Measurements from ENCODE around the gene KLF6.
A peak's percentile ranks its signal among the peaks of the same experiment; 100 is the strongest.

Gene KLF6

GRCh38 chr10:3820255-3820654 is 35.2 kb upstream of the KLF6 start:
- Mint-ChIP-seq H3K36me3 (ENCODE audit: low read depth) (no peaks in the 10 kb centered on the region), H3K27me3 (no peaks in the 10 kb centered on the region), H3K9me3 (no peaks in the 10 kb centered on the region), H3K4me3 (no peak overlapping the region), H3K4me1 (ENCODE audit: low read depth) (peaks cover 4% of the 10 kb centered on the region), H3K27ac (no peak overlapping the region)

- Mint-ChIP-seq H3K36me3 (ENCODE audit: low read depth) (no peaks in the 10 kb centered on the region), H3K27ac (no peak overlapping the region), H3K4me1 (ENCODE audit: low read depth) (peaks cover 28% of the 10 kb centered on the region), H3K9me3 (no peaks in the 10 kb centered on the region), H3K27me3 (no peaks in the 10 kb centered on the region), H3K4me3 (no peak overlapping the region)
Measured at GRCh38 chr10:3816995-3817394, 32.0 kb upstream of the KLF6 start.

GRCh38 chr10:3814838-3815220 is 29.8 kb upstream of the KLF6 start:
- no peaks in the 10 kb centered on the region for H3K27me3 Mint-ChIP-seq
- H3K4me3 Mint-ChIP-seq: no peak overlapping the region
- H3K9me3 Mint-ChIP-seq: no peaks in the 10 kb centered on the region
- peaks cover 24% of the 10 kb centered on the region for H3K4me1 Mint-ChIP-seq (ENCODE audit: low read depth)
- peaks cover 3% of the 10 kb centered on the region for H3K36me3 Mint-ChIP-seq (ENCODE audit: low read depth)
- H3K27ac Mint-ChIP-seq: no peak overlapping the region

- peaks cover 24% of the 10 kb centered on the region for H3K4me1 Mint-ChIP-seq (ENCODE audit: low read depth)
- no peaks in the 10 kb centered on the region for H3K9me3 Mint-ChIP-seq
- H3K27ac Mint-ChIP-seq: peak overlapping the region; percentile 62
- peaks cover 3% of the 10 kb centered on the region for H3K36me3 Mint-ChIP-seq (ENCODE audit: low read depth)
- no peaks in the 10 kb centered on the region for H3K27me3 Mint-ChIP-seq
- no peak overlapping the region for H3K4me3 Mint-ChIP-seq
Measured at GRCh38 chr10:3813986-3814837, 29.2 kb upstream of the KLF6 start.

- H3K27ac Mint-ChIP-seq: no peak overlapping the region
- H3K4me1 Mint-ChIP-seq (ENCODE audit: low read depth): peaks cover 24% of the 10 kb centered on the region
- H3K4me3 Mint-ChIP-seq: no peak overlapping the region
- H3K9me3 Mint-ChIP-seq: no peaks in the 10 kb centered on the region
- peaks cover 3% of the 10 kb centered on the region for H3K36me3 Mint-ChIP-seq (ENCODE audit: low read depth)
- H3K27me3 Mint-ChIP-seq: no peaks in the 10 kb centered on the region
Measured at GRCh38 chr10:3813267-3813666, 28.3 kb upstream of the KLF6 start.

GRCh38 chr10:3812141-3812540 is 27.1 kb upstream of the KLF6 start:
- Mint-ChIP-seq H3K4me1 (ENCODE audit: low read depth) (peaks cover 24% of the 10 kb centered on the region), H3K27ac (peak overlapping the region; percentile 99), H3K36me3 (ENCODE audit: low read depth) (peaks cover 3% of the 10 kb centered on the region), H3K27me3 (no peaks in the 10 kb centered on the region), H3K9me3 (no peaks in the 10 kb centered on the region), H3K4me3 (no peak overlapping the region)

GRCh38 chr10:3811291-3811870 is 26.4 kb upstream of the KLF6 start:
- Mint-ChIP-seq H3K4me3 (peak overlapping the region; percentile 48), H3K9me3 (no peaks in the 10 kb centered on the region), H3K36me3 (ENCODE audit: low read depth) (peaks cover 3% of the 10 kb centered on the region), H3K27ac (peak overlapping the region; percentile 99), H3K27me3 (no peaks in the 10 kb centered on the region), H3K4me1 (ENCODE audit: low read depth) (peaks cover 24% of the 10 kb centered on the region)

- H3K27ac Mint-ChIP-seq: peak overlapping the region; percentile 99
- no peaks in the 10 kb centered on the region for H3K27me3 Mint-ChIP-seq
- no peaks in the 10 kb centered on the region for H3K9me3 Mint-ChIP-seq
- peaks cover 12% of the 10 kb centered on the region for H3K4me1 Mint-ChIP-seq (ENCODE audit: low read depth)
- H3K36me3 Mint-ChIP-seq (ENCODE audit: low read depth): peaks cover 3% of the 10 kb centered on the region
- H3K4me3 Mint-ChIP-seq: peak overlapping the region; percentile 12
Measured at GRCh38 chr10:3808689-3809199, 23.7 kb upstream of the KLF6 start.

GRCh38 chr10:3807928-3808496 is 23.0 kb upstream of the KLF6 start:
- H3K9me3 Mint-ChIP-seq: no peaks in the 10 kb centered on the region
- H3K36me3 Mint-ChIP-seq (ENCODE audit: low read depth): peaks cover 3% of the 10 kb centered on the region
- H3K27me3 Mint-ChIP-seq: no peaks in the 10 kb centered on the region
- H3K27ac Mint-ChIP-seq: peak overlapping the region; percentile 99
- H3K4me3 Mint-ChIP-seq: peak overlapping the region; percentile 64
- H3K4me1 Mint-ChIP-seq (ENCODE audit: low read depth): peaks cover 5% of the 10 kb centered on the region

GRCh38 chr10:3807211-3807927 is 22.4 kb upstream of the KLF6 start:
- H3K36me3 Mint-ChIP-seq (ENCODE audit: low read depth): peaks cover 3% of the 10 kb centered on the region
- H3K9me3 Mint-ChIP-seq: no peaks in the 10 kb centered on the region
- no peaks in the 10 kb centered on the region for H3K4me1 Mint-ChIP-seq (ENCODE audit: low read depth)
- H3K4me3 Mint-ChIP-seq: peak overlapping the region; percentile 64
- H3K27ac Mint-ChIP-seq: no peak overlapping the region
- H3K27me3 Mint-ChIP-seq: no peaks in the 10 kb centered on the region

- Mint-ChIP-seq H3K36me3 (ENCODE audit: low read depth) (peaks cover 3% of the 10 kb centered on the region), H3K4me3 (peak overlapping the region; percentile 64), H3K27me3 (no peaks in the 10 kb centered on the region), H3K27ac (no peak overlapping the region), H3K9me3 (no peaks in the 10 kb centered on the region), H3K4me1 (ENCODE audit: low read depth) (no peaks in the 10 kb centered on the region)
Measured at GRCh38 chr10:3806603-3807002, 21.6 kb upstream of the KLF6 start.

- Mint-ChIP-seq H3K4me3 (peak overlapping the region; percentile 64), H3K27ac (no peak overlapping the region)
Measured at GRCh38 chr10:3805791-3806461, 20.9 kb upstream of the KLF6 start.

GRCh38 chr10:3805201-3805790 is 20.3 kb upstream of the KLF6 start:
- peak overlapping the region; percentile 64 for H3K4me3 Mint-ChIP-seq
- no peaks in the 10 kb centered on the region for H3K9me3 Mint-ChIP-seq
- no peak overlapping the region for H3K27ac Mint-ChIP-seq
- H3K4me1 Mint-ChIP-seq (ENCODE audit: low read depth): peaks cover 11% of the 10 kb centered on the region
- H3K27me3 Mint-ChIP-seq: no peaks in the 10 kb centered on the region
- H3K36me3 Mint-ChIP-seq (ENCODE audit: low read depth): peaks cover 3% of the 10 kb centered on the region

More at GRCh38 chr10:3805791-3806461, 20.9 kb upstream of the KLF6 start:
- H3K9me3 Mint-ChIP-seq: no peaks in the 10 kb centered on the region
- H3K36me3 Mint-ChIP-seq (ENCODE audit: low read depth): peaks cover 3% of the 10 kb centered on the region
- no peaks in the 10 kb centered on the region for H3K27me3 Mint-ChIP-seq
- H3K4me1 Mint-ChIP-seq (ENCODE audit: low read depth): peaks cover 5% of the 10 kb centered on the region
